Activated B cell treated with CpG ODN at 0.5 μM for 24 hours (primary cell): Measurements from ENCODE around the gene ZNF346. TPM values are rescaled to one million over a fixed set of nuclear protein-coding genes. Genes with fewer than 3 reads are reported as not detected.

Experiments
- ATAC-seq: fragments of 200-7000 bp; cut with Tn5 transposase; one replicate; pipeline ENCODE4 v1.10.0; 2021; ENCODE audit warnings: low read depth, mild to moderate bottlenecking, moderate library complexity
- CTCF ChIA-PET: fragments of 350-600 bp; sonication (Branson Sonifier 250); formaldehyde crosslinking; loops from one replicate; lab custom pipeline; 2021; ENCODE audit warnings: antibody characterized with exemption; lab: Charles Lee
- POLR2A ChIA-PET: fragments of 350-600 bp; sonication (Branson Sonifier 250); formaldehyde crosslinking; loops from one replicate; lab custom pipeline; 2021; ENCODE audit warnings: antibody characterized with exemption; lab: Charles Lee
- DNase-seq: peaks from one replicate; pipeline ENCODE4 v3.0.0; 2022
- H3K27ac Mint-ChIP-seq: one replicate; pipeline ENCODE4 v1.8.0; 2020; ENCODE audit warnings: mixed read lengths
- H3K27me3 Mint-ChIP-seq: one replicate; pipeline ENCODE4 v1.8.0; 2021; ENCODE audit warnings: mixed read lengths
- H3K36me3 Mint-ChIP-seq: one replicate; pipeline ENCODE4 v1.8.0; 2021; ENCODE audit warnings: low read depth, mixed read lengths
- H3K4me1 Mint-ChIP-seq: one replicate; pipeline ENCODE4 v1.8.0; 2021; ENCODE audit warnings: mixed read lengths
- H3K4me3 Mint-ChIP-seq: one replicate; pipeline ENCODE4 v1.8.0; 2020; ENCODE audit warnings: mild to moderate bottlenecking, mixed read lengths
- H3K9me3 Mint-ChIP-seq: one replicate; pipeline ENCODE4 v1.8.0; 2020; ENCODE audit warnings: mixed read lengths
- intact Hi-C: fragments of 100-400 bp; cut with micrococcal nuclease; formaldehyde crosslinking; loops from one replicate; pipeline ENCODE4 v1.15.1; 2024
- total RNA-seq: library from RNA; stranded (reverse); gene quantifications from 2 replicates; pipeline ENCODE4 v1.2.3, GENCODE V29; 2022
- TF ChIP-seq, protein P1 (sequence below): fragments of 200-600 bp; IDR thresholded peaks from one replicate; pipeline ENCODE4 v1.8.0; 2022; ENCODE audit warnings: antibody characterized with exemption, mild to moderate bottlenecking

ZNF346 gene
- total RNA-seq, 1 donor from 2014 or later = 31.4 TPM

GRCh38 chr5:177095088-177095669 lies 72.7 kb downstream of the ZNF346 start:
- intact Hi-C loops = no loop called here
- H3K4me1 Mint-ChIP-seq = peaks cover 1% of the 10 kb centered on the region
- peaks cover under 1% of the 10 kb centered on the region for H3K27me3 Mint-ChIP-seq
- ATAC-seq (no peak), DNase-seq (no peak)
- POLR2A ChIA-PET = no interaction called here
- H3K4me3 Mint-ChIP-seq = no peak overlapping the region
- TF ChIP-seq, protein P1, sequence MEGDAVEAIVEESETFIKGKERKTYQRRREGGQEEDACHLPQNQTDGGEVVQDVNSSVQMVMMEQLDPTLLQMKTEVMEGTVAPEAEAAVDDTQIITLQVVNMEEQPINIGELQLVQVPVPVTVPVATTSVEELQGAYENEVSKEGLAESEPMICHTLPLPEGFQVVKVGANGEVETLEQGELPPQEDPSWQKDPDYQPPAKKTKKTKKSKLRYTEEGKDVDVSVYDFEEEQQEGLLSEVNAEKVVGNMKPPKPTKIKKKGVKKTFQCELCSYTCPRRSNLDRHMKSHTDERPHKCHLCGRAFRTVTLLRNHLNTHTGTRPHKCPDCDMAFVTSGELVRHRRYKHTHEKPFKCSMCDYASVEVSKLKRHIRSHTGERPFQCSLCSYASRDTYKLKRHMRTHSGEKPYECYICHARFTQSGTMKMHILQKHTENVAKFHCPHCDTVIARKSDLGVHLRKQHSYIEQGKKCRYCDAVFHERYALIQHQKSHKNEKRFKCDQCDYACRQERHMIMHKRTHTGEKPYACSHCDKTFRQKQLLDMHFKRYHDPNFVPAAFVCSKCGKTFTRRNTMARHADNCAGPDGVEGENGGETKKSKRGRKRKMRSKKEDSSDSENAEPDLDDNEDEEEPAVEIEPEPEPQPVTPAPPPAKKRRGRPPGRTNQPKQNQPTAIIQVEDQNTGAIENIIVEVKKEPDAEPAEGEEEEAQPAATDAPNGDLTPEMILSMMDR = no peak
- H3K36me3 Mint-ChIP-seq = no peaks in the 10 kb centered on the region
- H3K27ac Mint-ChIP-seq = no peak overlapping the region
- no peaks in the 10 kb centered on the region for H3K9me3 Mint-ChIP-seq
- CTCF ChIA-PET = no interaction called here

- DNase-seq = no peak
- H3K9me3 Mint-ChIP-seq = no peaks in the 10 kb centered on the region
- TF ChIP-seq, protein P1 = no peak
- ChIA-PET POLR2A (no interaction called here), CTCF (no interaction called here)
- peaks cover 1% of the 10 kb centered on the region for H3K4me1 Mint-ChIP-seq
- no peak overlapping the region for H3K4me3 Mint-ChIP-seq
- no peak overlapping the region for H3K27ac Mint-ChIP-seq
- no peaks in the 10 kb centered on the region for H3K36me3 Mint-ChIP-seq
- ATAC-seq = no peak
- H3K27me3 Mint-ChIP-seq = peaks cover 4% of the 10 kb centered on the region
- intact Hi-C loops = no loop called here
Observed at GRCh38 chr5:177096162-177097015, 73.9 kb downstream of the ZNF346 start.

DNA sequence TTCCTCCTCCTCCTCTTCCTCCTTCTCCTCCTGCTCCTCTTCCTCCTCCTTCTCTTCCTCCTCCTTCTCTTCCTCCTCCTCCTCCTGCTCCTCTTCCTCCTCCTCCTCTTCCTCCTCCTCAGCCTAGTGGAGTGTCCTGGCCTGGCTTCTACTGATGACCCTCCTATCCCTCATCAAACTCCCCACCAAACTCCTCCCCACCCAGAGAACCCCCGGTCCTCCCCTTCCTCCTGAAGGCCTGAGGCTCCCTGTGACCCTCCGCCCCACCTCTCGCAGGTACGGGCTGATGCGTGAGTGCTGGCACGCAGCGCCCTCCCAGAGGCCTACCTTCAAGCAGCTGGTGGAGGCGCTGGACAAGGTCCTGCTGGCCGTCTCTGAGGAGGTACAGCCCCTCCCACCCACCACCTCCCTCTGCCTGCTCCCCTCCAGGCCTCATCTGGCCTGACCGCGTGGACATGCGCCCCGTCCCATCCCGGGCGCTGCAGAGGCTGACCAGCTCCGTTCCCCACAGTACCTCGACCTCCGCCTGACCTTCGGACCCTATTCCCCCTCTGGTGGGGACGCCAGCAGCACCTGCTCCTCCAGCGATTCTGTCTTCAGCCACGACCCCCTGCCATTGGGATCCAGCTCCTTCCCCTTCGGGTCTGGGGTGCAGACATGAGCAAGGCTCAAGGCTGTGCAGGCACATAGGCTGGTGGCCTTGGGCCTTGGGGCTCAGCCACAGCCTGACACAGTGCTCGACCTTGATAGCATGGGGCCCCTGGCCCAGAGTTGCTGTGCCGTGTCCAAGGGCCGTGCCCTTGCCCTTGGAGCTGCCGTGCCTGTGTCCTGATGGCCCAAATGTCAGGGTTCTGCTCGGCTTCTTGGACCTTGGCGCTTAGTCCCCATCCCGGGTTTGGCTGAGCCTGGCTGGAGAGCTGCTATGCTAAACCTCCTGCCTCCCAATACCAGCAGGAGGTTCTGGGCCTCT lies 74.8 kb downstream of the ZNF346 start:
- peaks cover 1% of the 10 kb centered on the region for H3K4me1 Mint-ChIP-seq
- H3K27me3 Mint-ChIP-seq = peaks cover 4% of the 10 kb centered on the region
- TF ChIP-seq, protein P1 = no peak
- H3K9me3 Mint-ChIP-seq = no peaks in the 10 kb centered on the region
- intact Hi-C loops = no loop called here
- H3K4me3 Mint-ChIP-seq = no peak overlapping the region
- ChIA-PET CTCF (interaction anchor here (1.2 kb wide), 1 partner anchor 523 kb away, joined by 3 read pairs; no protein-coding TSS in a partner anchor), POLR2A (no interaction called here)
- ATAC-seq = no peak
- H3K27ac Mint-ChIP-seq = no peak overlapping the region
- DNase-seq = no peak
- no peaks in the 10 kb centered on the region for H3K36me3 Mint-ChIP-seq

- Mint-ChIP-seq H3K9me3 (no peaks in the 10 kb centered on the region), H3K27ac (no peak overlapping the region), H3K36me3 (no peaks in the 10 kb centered on the region), H3K4me3 (no peak overlapping the region), H3K27me3 (peaks cover 4% of the 10 kb centered on the region), H3K4me1 (peaks cover 1% of the 10 kb centered on the region)
- CTCF ChIA-PET = interaction anchor here (1.1 to 1.2 kb wide), 2 partner anchors 24 to 524 kb away, joined by 3 to 5 read pairs; no protein-coding TSS in a partner anchor
- TF ChIP-seq, protein P1 = no peak
- ATAC-seq (no peak), DNase-seq (no peak)
- intact Hi-C loops = no loop called here
- POLR2A ChIA-PET = no interaction called here
Observed at GRCh38 chr5:177098120-177098469, 75.6 kb downstream of the ZNF346 start.
